GM21367 (cell line): Measurements from ENCODE around the gene AVPI1.
"Not testable (repeated sequence)": the region's sequence is repeated elsewhere in the genome, so short reads cannot be mapped to it uniquely, and the experiment has no call there.

Experiments used
- ATAC-seq: cut with Tn5 transposase; IDR thresholded peaks from one replicate; pipeline ENCODE4 v1.9.1; 2021; ENCODE audit not compliant: unreplicated experiment

Gene AVPI1

DNA sequence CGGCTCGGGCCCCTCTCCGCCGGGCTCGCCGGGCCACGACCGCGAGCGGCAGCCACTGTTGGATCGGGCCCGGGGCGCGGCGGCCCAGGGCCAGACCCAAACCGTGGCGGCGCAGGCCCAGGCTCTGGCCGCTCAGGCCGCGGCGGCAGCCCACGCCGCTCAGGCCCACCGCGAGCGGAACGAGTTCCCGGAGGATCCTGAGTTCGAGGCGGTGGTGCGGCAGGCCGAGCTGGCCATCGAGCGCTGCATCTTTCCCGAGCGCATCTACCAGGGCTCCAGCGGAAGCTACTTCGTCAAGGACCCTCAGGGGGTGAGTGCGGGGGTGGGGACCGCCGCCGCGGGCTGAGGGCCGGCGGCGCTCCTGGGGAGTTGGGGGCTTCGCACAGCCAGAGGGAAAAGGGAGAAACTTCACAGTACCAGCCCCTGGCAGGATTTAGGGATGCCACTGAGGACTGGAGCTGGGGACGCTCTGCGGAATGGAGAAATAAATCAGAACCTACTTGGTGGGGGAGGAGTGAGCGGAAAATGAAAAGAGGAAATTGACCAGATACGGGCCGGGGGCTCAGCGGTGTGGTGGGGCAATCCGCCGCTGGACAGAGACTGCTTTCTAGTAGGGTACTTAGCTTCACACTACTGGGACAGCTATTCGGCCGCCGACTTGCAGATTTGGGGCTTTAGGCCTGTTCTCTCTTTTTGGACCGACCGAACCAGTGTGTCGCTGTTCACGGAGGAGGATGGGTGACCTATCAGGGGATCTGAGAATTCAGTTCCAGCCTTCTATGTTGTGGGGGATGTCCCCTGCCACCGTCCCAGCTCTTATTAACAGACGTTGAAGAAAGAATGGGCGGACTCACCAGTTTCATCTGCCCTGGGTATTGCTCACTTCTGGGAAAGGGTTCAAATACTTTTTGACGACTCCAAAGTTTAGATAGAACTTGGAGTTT, 45.9 kb downstream of the AVPI1 start:
- ATAC-seq = no peak

DNA sequence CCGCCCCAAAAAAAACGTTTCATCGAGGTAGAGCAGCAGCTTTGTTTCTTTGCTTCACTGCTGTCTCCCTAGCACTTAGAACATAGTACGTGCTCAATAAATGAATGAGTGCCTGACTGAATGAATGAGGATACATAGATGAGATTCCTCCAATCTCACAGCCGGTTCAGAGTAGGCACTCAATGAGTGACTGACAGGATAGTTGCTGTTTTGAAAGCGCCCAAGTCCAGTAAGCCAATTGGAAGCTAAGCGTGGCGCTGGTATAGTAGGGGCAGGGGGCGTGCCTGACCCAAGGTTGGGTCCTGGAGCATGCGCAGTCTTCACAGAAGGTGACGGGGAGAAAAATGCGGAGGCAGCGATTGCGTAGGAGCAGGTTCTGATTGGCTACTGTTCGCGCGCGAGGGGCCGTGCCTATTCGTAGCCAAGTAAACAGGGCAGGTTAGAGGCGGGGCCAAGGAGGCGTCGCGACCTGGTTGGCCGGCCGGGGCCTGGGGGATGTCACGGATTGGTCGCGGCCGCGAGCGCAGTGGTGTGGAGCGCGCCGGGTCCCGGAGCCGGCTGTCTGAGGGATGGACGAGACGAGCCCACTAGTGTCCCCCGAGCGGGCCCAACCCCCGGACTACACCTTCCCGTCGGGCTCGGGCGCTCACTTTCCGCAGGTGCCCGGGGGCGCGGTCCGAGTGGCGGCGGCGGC, 46.7 kb downstream of the AVPI1 start, which contains the start of gene PI4K2A:
Gene PI4K2A (plus strand): TSS at position 498 of the 694 bp plus-strand sequence. CDS start 72 bp downstream, at position 570.
- ATAC-seq = peak; percentile 95

DNA sequence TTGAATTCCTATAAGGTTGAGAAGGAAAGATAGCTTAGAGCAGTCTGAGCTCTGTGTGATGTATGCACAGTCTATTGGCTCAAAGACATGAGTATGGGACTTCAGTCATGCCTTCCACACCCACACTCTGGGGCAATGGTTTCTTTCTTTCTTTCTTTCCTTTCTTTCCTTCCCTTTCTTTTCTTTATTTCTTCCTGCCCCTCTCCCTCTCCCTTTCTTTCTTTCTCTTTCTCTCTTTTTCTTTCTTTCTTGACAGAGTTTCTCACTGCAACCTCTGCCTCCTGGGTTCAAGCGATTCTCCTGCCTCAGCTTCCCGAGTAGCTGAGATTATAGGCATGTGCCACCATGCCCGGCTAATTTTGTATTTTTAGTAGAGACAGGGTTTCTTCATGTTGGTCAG, 48.0 kb downstream of the AVPI1 start:
- ATAC-seq = not testable (repeated sequence)

DNA sequence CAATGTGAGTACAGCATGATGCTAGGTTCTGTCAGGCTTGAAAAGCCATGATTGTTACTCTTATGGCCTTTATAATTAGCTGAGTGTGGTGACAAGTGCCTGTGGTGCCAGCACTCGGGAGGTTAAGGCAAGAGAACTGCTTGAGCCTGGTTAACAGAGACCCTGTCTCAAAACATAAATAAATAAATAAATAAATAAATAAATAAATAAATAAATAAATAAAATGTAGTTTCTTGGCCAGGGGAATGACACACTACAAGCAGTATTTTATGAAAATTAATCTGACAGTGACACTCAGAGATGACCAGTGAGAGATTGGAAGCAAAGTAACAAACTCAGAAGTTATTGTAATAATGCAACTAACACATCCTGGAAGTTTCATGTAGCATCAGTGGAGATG, 51.5 kb downstream of the AVPI1 start:
- ATAC-seq = no peak

DNA sequence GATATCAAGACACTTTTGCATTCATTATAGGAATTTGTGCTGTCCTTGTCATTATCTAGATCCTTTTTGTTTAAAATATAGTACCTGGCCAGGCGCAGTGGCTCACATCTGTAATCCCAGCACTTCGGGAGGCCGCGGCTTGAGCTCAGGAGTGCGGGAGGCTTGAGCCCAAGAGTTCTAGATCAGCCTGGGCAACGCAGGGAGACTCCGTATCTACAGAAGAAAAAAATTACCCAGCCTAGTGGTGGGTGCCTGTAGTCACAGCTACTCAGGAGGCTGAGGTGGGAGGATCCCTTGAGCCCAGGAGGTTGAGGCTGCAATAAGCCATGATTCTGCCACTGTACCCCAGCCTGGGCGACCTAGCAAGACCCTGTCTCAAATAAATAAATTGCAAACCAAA, 53.1 kb downstream of the AVPI1 start:
- no peak for ATAC-seq

DNA sequence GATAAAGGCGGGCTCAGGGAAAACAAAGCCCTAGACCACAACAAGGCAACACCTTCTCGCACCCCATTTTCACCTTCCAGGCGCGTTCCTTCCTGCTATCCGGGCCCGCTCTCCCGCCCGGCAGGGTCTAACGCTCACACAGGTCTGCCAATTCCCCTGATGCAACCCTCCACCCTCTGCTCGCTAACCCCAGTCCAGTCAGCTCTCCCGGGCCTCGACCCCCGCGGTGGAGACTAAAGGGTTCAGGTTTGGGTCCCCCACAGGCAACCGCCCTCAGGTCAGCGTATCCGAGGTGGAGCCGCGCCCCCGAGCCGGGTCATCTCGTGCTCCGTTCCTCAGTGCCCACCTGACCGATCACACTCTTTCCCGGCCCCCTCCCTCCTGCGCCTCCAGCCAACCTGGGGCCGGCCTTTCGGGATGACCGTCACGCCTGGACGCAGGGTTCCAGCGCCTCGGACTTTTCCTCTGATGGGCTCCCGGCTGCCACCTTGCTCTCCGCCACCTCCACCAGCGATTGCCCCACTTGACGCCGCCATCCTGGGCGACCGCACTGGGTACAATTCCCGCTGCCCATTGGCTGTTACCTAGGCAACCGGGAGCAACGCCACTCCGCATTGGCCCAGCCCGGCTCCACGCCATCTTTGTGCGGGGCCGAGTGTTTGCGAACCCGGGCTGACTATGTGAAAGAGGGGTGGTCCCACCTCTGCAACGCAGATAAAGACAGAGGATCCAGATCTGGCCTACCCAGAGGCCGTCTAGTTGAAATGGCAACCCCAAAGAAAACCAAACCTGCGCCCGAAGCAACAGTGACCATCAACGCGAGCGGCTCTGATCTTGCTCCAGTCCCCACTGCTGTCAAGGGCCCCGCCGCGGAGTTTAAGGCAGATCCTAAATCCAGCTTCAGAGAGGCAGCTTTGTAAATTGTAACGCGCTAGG, 53.8 kb downstream of the AVPI1 start, which contains the start of gene MORN4:
Gene MORN4 (minus strand): TSS at position 552 of the 936 bp plus-strand sequence. CDS start 13,847 bp downstream, outside the sequence.
- peak; percentile 97 for ATAC-seq

DNA sequence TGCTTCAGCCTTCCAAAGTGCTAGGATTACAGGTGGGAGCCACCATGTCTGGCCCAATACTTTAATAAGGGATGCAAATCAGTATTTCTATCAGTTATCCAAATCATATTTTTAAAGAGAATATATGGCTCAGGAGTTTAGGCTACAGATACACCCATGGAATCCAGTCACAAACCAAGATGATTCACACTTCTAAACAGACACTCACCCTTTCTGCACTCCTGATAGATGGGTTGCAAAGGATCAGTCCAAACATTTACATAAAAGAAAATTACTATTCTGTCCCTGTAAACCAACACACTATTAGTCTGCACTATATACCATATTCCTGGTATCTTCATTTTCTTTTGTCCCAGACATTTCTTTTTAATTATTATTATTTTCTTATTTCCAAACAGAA, 55.9 kb downstream of the AVPI1 start:
- ATAC-seq = no peak

DNA sequence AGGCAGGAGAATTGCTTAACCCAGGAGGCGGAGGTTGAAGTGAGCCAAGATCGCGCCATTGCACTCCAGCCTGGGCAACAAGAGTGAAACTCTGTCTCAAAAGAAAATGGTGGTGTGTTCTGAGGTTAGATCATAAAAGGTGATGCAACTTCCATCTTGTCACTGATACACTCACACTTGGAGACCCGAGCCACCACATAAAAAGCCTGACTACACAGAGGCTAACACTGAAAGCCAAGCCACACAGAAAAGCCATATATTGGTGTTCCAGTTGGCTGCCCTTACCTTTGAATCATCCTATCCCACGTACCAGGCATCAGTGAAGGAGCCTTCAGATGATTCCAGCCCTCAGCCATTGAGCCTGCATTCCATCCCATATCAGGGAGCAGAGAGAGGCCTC, 57.8 kb downstream of the AVPI1 start:
- no peak for ATAC-seq

DNA sequence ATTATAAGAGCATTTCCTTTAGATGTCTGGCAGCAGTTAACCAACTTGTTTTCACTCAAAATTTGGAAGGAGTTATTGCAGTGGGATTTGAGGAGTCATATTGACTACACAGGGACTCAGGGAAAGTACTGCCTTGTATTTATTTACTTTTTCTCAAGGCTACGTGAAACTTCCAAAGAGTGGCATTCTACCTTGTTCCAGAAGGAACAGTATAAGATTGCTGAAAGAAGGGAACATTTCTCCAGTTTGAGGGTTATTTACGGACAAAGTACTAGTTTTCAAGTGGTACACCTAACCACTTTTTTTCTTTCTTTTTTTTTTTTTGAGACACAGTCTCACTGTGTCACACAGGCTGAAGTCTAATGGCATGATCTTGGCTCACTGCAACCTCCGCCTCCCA, 58.8 kb downstream of the AVPI1 start:
- ATAC-seq = no peak

DNA sequence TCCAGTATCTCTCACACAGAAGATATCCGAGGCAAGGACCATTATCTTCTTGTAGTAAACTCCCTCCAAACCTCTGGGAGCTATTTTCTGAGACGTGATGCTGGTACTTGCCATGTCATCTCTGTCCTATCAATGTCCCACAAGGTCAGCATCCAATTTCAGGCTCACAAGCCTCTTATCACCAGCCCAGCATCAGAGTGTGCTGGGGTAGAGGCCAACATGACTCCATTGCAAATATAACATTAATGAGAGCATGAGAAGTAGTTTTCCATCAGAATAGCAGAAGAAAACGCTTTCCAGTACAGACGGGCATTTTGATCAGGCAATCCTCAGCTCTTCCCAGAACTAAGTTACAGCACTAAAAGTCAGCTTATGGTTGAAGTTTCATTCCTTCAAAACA, 59.3 kb downstream of the AVPI1 start:
- ATAC-seq = no peak
